ENCODE results near the gene RLN3.
"Not testable (repeated sequence)": the region's sequence is repeated elsewhere in the genome, so short reads cannot be mapped to it uniquely, and the experiment has no call there.

RLN3 gene

DNA sequence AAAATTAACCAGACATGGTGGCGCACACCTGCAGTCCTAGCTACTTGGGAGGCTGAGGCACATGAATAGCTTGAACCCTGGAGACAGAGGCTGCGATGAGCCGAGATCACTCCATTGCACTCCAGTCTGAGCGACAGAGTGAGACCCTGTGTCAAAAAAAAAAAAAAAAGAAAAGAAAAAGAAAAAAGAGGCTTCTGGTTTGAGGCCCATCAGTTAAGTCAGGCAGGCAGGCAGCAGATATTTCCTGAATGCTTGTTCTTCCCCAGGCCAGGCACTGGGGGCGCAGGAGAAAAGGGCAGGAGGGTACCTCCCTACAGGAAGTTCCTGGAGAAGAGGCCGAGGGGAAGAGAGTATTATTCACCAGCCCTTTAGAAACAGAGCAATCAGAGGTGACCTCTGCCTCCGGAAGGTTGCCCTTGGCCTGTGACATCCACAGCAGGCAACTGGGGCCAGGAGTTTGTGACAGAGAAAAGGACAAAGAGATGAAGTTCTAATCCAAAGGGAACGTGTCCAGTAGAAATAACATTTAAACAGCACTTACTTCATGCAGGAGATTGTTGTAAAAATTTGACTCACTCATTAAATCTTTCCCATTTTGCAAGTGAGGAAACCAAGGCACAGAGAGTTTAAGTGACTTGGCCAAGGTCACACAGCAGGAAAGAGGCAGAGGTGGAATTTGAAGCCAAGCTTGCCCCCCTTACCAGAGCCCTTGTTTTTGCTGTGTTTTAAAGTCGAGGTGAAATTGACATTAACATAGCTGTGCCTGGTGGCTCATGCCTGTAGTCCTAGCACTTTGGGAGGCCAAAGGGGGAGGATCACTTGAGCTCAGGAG, 4.3 kb upstream of the RLN3 start:
- peak; percentile 31 for DNase-seq

DNA sequence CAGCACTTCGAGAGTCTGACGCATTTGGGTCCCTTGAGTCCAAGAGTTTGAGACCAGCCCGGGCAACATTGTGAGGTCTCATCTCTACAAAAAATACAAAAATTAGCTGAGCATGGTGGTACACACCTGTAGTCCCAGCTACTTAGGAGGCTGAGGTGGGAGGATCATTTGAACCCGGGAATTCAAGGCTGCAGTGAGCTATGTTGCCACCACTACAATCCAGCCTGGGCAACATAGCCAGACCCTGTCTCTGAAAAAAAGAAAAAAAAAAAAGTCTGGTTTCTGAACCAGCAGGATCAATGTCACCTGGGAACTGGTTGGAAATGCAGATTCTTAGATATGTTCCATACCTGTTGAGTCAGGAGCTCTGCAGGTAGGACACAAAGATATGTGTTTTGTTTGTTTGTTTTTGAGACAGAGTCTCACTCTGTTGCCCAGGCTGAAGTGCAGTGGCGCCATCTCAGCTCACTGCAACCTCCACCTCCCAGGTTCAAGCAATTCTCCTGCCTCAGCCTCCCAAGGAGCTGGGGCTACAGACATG, 1.2 kb upstream of the RLN3 start:
- not testable (repeated sequence) for DNase-seq

DNA sequence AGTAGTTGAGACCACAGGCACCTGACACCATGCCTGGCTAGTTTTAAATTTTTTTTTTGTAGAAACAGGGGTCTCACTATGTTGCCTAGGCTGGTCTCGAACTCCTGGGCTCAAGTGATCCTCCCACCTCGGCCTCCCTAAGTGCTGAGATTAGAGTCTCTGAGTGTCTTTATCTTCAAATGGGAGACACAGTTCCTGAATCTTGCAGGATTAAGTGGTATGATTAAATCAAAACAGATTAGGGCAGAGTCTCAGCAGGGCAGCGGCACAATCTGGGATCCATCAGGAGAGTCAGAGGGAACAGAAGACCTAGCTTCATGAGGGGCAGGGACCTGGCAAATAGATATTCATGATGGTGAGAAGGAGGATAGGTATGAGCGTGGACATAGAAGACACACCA, 953 bp downstream of the RLN3 start:
- DNase-seq = no peak

DNA sequence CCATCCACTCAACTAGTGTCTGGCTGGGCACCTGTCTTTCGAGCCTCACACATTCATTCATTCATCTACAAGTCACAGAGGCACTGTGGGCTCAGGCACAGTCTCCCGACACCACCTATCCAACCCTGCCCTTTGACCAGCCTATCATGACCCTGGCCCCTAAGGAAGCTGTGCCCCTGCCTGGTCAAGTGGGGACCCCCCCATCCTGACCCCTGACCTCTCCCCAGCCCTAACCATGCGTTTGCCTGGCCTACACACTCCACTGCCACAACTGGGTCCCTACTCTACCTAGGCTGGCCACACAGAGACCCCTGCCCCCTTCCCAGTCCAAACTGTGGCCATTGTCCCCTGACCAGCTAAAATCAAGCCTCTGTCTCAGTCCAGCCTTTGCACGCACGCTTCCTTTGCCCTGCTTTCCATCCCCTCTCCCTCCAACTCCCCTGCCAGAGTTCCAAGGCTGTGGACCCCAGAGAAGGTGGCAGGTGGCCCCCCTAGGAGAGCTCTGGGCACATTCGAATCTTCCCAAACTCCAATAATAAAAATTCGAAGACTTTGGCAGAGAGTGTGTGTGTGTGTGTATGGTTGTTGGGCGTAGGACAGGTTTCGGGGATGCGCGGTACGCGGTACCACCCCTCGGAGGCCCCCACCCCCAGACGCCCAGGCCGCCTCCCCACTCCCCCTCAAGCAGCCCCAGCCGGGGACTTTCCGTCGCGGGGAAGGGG, 3.2 kb downstream of the RLN3 start:
- DNase-seq = no peak

DNA sequence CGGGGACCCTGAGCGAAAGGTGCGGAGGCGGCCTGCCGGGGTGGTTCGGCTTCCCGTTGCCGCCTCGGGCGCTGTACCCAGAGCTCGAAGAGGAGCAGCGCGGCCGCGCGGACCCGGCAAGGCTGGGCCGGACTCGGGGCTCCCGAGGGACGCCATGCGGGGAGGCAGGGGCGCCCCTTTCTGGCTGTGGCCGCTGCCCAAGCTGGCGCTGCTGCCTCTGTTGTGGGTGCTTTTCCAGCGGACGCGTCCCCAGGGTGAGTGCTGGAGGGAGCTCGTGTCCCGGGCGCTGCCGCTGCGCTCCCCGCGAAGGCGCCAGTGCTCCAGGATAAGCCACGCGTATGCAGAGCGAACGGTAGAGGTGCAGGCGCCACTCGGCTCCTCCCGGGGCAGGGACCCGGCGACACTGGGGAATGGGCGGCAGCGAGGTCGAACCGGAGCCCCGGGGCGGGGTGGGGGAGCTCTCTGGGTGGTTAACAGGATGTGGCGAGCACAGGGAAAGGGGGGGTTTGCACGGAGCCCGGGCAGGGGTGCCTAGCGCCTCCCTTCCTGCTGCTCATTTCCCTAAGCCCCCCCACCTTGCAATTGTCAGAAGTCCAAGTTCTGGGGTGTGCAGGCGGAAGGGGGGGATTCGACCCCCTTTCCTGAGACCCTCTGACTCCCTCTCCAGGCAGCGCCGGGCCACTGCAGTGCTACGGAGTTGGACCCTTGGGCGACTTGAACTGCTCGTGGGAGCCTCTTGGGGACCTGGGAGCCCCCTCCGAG, 4.0 kb downstream of the RLN3 start, which contains the start of gene IL27RA:
IL27RA (plus strand) TSS at position 44 of the 762 bp plus-strand sequence; CDS start at position 155, 111 bp downstream.
- no peak for DNase-seq

DNA sequence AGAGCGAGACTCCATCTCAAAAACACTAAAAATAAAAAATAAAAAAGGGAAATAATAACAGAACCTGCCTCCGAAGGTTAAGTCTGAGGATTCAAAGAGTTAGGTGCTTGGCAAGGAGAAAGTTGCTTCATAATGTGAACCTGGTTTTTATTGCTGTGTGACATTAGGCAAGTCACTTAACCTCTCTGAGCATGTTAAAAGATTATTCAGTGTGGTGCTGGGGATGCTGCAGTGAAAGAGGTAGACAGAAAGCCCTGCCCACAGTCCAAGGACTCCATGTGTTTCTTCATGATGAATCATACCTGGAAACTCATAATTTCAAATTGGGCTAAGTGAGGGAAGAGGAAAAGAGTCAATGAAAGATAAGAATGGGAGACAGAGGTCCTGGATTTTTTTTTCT, 6.0 kb downstream of the RLN3 start:
- no peak for DNase-seq

DNA sequence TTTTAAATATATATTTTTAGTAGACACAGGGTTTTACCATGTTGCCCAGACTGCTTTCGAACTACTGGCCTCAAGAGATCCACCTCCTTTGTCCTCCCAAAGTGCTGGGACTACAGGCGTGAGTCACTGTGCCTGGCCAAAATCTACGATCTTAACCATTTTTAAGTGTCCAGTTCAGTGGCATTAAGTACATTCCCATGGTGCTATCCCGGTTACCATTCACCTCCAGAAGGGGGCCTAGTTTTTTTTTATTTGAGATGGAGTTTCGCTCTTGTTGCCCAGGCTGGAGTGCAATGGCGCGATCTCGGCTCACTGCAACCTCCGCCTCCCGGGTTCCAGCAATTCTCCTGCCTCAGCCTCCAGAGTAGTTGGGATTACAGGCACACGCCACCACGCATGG, 7.2 kb downstream of the RLN3 start:
- DNase-seq = not testable (repeated sequence)

DNA sequence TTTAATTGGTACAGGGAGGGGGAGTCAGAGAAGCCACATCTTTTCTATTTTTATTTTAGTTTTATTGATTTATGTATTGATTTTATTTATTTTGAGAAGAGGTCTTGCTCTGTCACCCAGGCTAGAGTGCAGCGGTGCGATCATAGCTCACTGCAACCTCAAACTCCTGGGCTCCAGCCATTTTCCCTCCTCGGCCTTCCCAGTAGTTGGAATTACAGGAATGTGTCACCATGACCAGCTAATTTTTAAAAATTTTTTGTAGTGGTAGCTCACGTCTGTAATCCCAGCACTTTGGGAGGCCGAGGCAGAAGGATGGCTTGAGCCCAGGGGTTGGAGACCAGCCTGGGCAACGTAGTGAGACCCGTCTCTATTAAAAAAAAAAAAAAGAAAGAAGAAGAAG, 7.8 kb downstream of the RLN3 start:
- DNase-seq = no peak

DNA sequence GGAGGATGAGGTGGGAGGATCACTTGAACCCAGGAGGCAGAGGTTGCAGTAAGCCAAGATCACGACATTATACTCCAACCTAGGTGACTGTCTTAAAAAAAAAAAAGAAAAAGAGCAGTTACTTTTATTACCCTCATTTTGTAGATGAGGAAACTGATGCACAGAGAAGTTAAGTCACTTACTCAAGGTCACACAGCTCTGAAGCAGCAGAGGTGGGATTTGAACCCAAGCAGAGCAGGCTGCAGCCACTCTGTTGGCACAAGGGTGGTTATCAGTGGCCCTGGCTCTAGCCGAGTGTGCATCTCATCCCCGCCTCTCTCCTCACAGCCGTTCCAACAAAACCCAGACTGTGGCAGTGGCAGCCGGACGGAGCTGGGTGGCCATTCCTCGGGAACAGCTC, 11.2 kb downstream of the RLN3 start:
- DNase-seq = no peak

DNA sequence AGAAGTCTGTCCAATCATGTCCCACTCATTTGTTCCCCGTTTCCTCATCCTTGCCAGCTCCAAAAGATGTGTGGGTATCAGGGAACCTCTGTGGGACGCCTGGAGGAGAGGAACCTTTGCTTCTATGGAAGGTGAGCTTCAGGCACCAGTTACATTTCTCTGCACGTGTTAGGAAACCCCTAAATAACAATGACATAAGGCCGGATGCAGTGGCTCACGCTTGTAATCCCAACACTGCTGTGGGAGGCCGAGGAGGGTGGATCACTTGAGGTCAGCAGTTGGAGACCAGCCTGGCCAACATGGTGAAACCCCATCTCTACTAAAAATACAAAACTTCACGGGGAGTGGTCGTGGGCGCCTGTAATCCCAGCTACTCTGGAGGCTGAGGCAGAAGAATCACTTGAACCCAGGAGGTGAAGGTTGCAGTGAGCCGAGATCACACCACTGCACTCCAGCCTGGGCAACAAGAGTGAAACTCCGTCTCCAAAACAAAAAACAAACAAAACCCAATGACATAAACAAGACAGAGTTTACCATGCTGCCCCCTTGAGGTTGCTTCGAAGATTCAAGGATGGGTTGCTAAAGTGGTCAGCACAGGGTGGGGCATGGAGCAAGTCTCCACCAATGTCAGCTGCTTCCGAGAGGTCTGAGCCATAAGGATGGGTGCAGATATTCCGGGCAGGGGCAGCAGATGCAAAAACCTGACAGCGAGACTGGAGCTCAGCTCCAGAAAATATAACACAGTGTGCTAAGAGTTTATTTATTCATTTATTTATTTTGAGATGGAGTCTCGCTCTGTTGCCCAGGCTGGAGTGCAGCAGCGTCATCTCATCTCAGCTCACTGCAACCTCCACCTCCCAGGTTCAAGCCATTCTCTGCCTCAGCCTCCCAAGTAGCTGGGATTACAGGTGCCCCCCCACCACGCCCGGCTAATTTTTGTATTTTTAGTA, 15.0 kb downstream of the RLN3 start:
- DNase-seq = not testable (repeated sequence)

DNA sequence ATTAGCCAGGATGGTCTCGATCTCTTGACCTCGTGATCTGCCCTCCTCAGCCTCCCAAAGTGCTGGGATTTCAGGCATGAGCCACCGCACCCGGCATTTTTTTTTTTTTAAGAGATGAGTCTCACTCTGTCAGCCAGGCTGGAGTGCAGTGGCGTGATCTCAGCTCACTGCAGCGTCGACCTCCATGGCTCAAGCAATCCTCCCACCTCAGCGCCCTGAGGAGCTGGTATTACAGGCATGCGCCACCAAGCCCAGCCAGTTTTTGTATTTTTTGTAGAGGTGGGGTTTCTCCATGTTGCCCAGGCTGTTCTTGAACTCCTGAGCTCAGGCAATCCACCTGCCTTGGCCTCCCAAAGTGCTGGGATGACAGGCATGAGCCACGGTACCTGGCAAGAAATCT, 19.9 kb downstream of the RLN3 start:
- DNase-seq = not testable (repeated sequence)

DNA sequence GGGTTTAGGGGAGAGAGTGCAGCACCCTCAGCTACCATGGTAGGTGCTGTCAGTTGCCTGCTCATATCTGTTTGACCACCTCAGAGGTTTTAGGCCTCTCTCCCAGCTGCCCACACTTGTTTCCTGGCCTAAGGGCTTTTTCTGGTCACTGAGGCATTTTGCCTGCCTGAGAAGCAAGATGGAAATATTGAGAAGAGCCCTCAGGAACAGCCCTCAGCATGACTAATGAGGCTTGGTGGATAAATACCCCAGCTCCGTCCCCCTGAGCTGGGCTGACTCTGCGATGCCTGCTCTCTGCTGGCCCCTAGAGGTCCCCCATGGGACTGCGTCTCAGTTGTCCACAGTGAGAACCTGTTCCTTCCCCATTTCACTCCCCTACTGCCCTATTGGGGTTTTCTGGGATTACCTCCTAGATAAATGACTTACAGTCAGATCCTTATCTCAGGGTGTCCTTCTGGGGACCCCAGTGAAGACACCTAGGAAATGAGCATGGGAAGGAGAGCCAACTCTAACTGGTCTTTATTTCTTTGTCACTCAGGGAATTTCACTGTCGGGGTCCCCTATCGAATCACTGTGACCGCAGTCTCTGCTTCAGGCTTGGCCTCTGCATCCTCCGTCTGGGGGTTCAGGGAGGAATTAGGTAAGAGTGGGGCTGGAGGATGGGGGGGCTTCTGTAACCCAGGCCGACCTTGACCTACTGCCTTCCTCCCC, 20.6 kb downstream of the RLN3 start:
- no peak for DNase-seq

DNA sequence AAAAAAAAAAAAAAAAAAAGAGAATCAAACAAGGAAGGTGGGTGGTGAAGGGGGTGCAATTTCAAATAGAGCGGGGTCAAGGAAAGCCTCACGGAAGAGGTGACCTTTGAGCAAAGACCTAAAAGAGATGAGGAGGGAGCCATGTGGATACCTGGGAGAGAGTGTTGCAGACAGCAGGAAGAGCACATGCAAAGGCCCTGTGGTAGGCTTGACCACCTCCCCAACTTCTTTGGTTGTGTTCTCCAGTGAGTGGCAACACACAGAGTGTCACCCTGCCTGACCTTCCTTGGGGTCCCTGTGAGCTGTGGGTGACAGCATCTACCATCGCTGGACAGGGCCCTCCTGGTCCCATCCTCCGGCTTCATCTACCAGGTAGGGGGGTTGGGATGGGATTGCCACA, 22.6 kb downstream of the RLN3 start:
- DNase-seq = no peak

DNA sequence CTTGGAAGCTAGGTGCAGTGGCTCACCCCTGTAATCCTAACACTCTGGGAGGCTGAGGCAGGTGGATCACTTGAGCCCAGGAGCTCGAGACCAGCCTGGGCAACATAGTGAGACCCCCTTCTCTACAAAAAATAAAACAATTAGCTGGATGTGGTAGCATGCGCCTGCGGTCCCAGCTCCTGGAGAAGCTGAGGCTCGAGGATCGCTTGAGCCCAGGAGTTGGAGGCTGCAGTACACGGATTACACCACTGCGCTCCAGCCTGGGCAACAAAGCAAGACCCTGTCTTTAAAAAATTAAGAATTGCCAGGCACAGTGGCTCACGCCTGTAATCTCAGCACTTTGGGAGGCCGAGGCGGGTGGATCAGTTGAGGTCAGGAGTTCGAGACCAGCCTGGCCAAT, 23.0 kb downstream of the RLN3 start:
- DNase-seq = not testable (repeated sequence)

DNA sequence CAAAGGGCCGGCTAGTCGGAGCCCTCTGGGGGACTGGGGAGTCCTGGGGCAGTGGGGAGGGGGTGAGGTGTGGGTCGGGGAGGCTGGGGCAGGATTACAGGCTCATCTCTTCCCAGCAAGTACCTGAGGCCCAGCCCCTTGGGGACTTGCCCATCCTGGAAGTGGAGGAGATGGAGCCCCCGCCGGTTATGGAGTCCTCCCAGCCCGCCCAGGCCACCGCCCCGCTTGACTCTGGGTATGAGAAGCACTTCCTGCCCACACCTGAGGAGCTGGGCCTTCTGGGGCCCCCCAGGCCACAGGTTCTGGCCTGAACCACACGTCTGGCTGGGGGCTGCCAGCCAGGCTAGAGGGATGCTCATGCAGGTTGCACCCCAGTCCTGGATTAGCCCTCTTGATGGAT, 24.0 kb downstream of the RLN3 start:
- no peak for DNase-seq

DNA sequence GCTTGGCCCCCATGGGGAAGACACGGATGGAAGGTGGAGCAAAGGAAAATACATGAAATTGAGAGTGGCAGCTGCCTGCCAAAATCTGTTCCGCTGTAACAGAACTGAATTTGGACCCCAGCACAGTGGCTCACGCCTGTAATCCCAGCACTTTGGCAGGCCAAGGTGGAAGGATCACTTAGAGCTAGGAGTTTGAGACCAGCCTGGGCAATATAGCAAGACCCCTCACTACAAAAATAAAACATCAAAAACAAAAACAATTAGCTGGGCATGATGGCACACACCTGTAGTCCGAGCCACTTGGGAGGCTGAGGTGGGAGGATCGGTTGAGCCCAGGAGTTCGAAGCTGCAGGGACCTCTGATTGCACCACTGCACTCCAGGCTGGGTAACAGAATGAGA, 24.5 kb downstream of the RLN3 start:
- DNase-seq = no peak

DNA sequence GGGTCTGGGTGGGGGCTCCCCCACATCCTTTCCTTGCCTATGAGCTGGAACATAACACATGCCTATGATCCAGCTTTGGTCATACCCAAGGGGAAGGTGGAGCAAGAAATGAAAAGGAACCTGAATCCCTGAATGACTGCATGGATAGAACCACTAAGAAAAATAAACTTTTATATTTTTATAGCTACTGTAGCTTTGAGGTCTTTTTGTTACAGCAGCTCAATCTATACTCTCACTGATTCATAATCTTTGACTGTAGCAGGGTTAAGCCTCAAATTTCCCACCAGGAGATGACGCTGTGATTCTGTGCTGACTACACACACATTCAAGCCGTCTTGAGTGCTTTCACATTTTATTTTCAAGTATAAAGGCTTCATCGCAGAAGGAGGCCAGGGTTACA, 25.1 kb downstream of the RLN3 start:
- DNase-seq = no peak

DNA sequence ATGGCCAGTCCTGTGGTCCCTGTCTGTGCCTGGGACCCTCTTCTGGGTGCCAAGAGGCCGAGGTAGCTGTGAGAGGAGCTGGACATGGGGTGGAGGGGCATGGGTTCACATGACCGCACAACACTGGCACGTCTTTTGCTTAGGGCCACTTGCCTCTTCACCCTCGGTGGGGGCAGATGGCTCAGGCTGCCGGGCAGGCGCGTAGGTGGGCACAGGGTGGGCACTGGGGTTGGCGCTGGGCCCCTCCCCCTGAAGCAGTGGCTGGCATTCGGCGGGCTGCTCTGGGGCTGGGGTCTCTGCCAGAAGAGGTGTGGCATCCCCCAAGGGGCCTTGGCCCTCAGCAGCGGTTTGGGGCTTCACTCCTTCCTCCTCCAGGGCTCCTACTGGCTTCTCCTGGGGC, 25.6 kb downstream of the RLN3 start:
- DNase-seq = no peak

DNA sequence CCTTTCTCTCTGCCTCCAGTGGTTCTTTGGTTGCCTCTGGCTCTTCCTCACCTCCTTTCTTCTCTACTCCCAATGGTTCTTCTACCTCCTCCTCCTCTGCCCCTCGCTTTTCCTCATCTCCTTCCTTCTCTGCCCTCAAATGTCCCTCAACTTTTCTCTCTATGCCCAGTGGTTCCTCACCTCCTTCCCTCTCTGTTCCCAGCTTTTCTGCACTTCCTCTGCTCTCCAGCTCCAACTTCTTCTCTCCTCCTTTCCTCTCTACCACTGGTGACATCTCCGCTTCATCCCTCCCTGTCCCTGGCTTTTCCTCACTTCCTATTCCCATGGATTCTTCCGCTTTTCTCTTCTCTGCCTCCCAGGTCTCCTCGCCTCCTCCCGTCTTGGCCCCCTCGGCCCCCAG, 26.2 kb downstream of the RLN3 start:
- DNase-seq = no peak

DNA sequence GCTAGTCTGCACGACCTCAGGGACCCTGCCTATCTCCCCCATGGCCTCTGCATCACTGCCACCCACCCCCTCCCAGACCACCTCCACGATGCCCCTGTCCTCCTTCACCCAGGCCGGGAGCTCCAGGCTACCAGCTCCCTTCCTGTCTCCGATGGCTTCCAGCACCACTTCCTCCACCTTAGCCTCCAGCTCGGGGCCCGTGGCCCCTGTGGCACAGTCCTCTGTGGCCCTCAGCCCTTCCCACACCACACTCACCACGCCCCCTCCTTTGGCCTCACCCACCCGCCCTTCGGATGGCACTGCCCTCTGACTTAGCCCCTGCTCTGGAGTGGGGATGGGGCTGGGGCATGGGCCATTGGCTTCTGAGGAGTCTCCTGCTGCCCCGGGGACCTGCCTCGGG, 26.8 kb downstream of the RLN3 start:
- no peak for DNase-seq

DNA sequence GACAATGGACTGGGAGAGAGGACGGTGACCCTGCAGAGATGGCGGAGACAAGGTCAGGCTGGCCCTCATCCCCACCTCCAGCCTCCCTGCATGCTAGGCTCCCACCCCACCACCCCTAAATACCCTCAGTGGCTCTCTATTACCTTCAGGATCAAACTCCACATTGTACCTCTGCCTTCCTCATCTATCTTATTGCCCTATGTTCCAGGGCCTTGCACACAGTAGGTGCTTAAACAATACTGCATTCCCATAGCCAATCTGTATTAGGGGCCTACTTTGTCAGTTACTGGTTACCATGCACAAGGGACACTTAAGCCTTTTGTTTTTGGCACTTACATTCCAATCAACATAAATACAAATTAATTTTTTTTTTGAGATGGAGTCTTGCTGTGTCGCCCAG, 27.4 kb downstream of the RLN3 start:
- DNase-seq = no peak

All from DMS 273 treated with DMSO at 0.1 percent for 48 hours (cell line).